Lung (tissue), 12 donors: Measurements from ENCODE around the gene CDK5R2. TPM values are rescaled to one million over a fixed set of nuclear protein-coding genes. Genes with fewer than 3 reads are reported as not detected.

ENCODE experiments used
- ATAC-seq: fragments of 200-7000 bp; cut with Tn5 transposase; one replicate; pipeline ENCODE4 v1.9.1; 2020; ENCODE audit warnings: moderate number of reproducible peaks; ENCODE audit not compliant: insufficient read depth, low FRiP score
- DNase-seq, 3 donors: peaks; one replicate each; pipeline ENCODE4 v3.0.0-alpha.2; 2013 to 2017
- H3K27ac ChIP-seq, 2 donors: one replicate each; pipeline ENCODE4 v1.5.1; 2013; ENCODE audit warnings: mild to moderate bottlenecking in 2 of 2, moderate library complexity in 2 of 2, control low read depth in 1 of 2, inconsistent platforms in 1 of 2, low read depth in 1 of 2, low read length in 1 of 2
- H3K27me3 ChIP-seq, 3 donors: one replicate each; pipeline ENCODE4 v1.5.1; 2013; ENCODE audit warnings: low read length in 2 of 3; ENCODE audit not compliant: control insufficient read depth in 3 of 3, insufficient read depth in 3 of 3
- H3K36me3 ChIP-seq, 4 donors: one replicate each; pipeline ENCODE4 v1.5.1; 2013; ENCODE audit warnings: low read length in 4 of 4, mild to moderate bottlenecking in 1 of 4, moderate library complexity in 1 of 4; ENCODE audit not compliant: control insufficient read depth in 4 of 4, insufficient read depth in 4 of 4
- H3K4me1 ChIP-seq, 5 donors: one replicate each; pipeline ENCODE4 v1.5.1; 2013; ENCODE audit warnings: low read length in 5 of 5, mild to moderate bottlenecking in 2 of 5, moderate library complexity in 1 of 5; ENCODE audit not compliant: control insufficient read depth in 5 of 5, insufficient read depth in 5 of 5
- H3K4me3 ChIP-seq: one replicate; pipeline ENCODE4 v1.5.1; 2013; ENCODE audit warnings: mild to moderate bottlenecking, control low read depth, moderate library complexity
- H3K9ac ChIP-seq, 2 donors: one replicate each; pipeline ENCODE4 v1.5.1; 2013; ENCODE audit warnings: low read length in 2 of 2, control low read depth in 1 of 2; ENCODE audit not compliant: insufficient read depth in 1 of 2
- H3K9me3 ChIP-seq, 4 donors: one replicate each; pipeline ENCODE4 v1.5.1; 2013; ENCODE audit warnings: low read length in 3 of 4, mild to moderate bottlenecking in 1 of 4, moderate library complexity in 1 of 4; ENCODE audit not compliant: control insufficient read depth in 4 of 4, insufficient read depth in 3 of 4
- WGBS, 2 donors: extraction: QIAGEN DNeasy Blood & Tissue Kit; methylation state at CpG; one replicate each; pipeline ENCODE4 v1.1.7; 2013; 5-methylcytosine and 5-hydroxymethylcytosine counted together
- polyA plus RNA-seq, 2 donors: library from polyadenylated mRNA; stranded (reverse); fragments of 200-250 nt; gene quantifications; one replicate each; pipeline ENCODE4 v1.2.1, GENCODE V29; 2013
- total RNA-seq, 2 donors: library from RNA; depleted of rRNA in 1 of 2; stranded (reverse); fragments of >200 nt in 1 of 2; gene quantifications; one replicate each; pipeline ENCODE4 v1.2.1, GENCODE V29; 2014 to 2021
- TF ChIP-seq, protein P1 (sequence below): IDR thresholded peaks from 2 replicates; pipeline ENCODE4 v1.5.1; 2012; ENCODE audit warnings: mild to moderate bottlenecking; ENCODE audit errors: control extremely low read depth, extremely low read depth
- donor health status: control.
- donor health status: control.
- donor health status: Bipolar disorder and iron deficiency.
- donor health status: healthy.
- donor health status: DM: yes; HTN: yes; CAD: no.

Gene CDK5R2
- total and polyA plus RNA-seq, 4 donors, result 0.03 to 0.17 (median 0.08) TPM; not detected in 1

DNA sequence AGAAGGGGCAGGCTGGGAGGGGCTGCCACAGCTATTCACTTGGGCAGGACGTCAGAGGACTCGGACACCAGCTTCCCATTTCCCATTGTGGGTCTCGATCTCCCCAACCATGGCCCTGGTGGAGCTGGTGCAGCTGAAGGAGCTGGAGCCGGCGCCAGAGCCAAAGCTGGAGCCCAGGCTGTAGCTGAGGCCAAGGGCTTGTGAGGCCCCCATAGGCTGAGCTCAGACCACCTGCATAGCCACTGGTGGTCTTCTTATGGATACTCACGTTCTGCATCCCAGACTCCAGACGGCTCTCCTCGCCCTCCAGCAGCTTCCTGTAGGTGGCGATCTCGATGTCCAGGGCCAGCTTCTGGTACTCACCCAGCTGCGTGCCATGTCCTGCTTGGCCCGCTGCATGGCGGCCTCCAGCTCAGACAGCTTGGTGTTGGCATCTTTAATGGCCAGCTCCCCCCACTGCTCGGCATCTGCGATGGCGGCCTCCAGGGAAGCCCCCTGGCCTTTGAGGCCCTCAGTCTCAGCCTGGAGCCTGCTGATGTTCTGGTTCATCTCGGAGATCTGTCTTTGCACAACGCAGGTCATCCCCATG is 6.0 kb upstream of the CDK5R2 start:
- Histone ChIP-seq H3K27ac (no peak overlapping the region), H3K4me1 (no peaks in the 10 kb centered on the region), H3K9me3 (peaks cover 0 to 4% (median under 1%) of the 10 kb centered on the region in 4 donors), H3K36me3 (no peaks in the 10 kb centered on the region), H3K4me3 (no peak overlapping the region), H3K27me3 (peaks cover under 1 to 27% (median 4%) of the 10 kb centered on the region in 3 donors), H3K9ac (no peak overlapping the region)
- 68 to 69% methylated on average over 18 of the region's 18 CpGs for WGBS, 2 donors
- TF ChIP-seq, protein P1, sequence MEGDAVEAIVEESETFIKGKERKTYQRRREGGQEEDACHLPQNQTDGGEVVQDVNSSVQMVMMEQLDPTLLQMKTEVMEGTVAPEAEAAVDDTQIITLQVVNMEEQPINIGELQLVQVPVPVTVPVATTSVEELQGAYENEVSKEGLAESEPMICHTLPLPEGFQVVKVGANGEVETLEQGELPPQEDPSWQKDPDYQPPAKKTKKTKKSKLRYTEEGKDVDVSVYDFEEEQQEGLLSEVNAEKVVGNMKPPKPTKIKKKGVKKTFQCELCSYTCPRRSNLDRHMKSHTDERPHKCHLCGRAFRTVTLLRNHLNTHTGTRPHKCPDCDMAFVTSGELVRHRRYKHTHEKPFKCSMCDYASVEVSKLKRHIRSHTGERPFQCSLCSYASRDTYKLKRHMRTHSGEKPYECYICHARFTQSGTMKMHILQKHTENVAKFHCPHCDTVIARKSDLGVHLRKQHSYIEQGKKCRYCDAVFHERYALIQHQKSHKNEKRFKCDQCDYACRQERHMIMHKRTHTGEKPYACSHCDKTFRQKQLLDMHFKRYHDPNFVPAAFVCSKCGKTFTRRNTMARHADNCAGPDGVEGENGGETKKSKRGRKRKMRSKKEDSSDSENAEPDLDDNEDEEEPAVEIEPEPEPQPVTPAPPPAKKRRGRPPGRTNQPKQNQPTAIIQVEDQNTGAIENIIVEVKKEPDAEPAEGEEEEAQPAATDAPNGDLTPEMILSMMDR, result no peak
- DNase-seq (no peak), ATAC-seq (no peak)

DNA sequence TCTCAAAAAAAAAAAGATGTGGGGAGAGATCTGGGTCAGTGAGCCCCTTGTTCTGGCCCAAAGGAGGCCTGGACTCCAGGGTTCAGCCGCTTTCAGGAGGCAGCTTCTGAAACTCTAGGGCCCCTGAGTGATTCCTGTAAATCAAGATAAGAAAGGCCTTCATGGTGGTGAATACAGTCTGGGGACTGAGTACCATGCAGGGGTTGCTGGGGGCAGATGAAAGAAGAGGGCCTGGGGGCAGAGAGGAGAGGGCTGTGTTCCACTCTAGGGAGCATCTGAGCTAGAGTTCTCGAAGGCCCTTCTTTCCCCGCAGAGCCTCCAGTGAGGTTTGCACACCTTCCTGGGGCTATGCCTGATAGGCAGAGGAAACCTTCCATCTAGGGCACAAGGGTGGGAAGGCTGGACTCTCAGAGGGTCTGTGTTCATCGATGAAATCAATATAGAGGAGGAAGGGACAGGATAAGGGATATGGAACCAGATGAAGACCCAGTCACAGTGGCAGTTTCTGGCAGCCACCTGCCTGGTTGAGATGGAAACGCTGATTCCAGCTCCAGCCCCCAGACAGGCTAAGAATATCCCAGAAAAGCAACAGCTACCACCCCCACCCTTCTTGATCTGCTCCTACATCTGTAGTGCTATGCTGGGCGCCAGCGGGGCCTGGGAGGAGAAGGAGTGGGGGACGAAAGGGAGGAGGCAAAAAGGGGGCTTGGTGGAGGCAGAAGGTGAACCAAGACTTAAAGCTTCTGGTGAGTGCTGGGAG is 4.7 kb upstream of the CDK5R2 start:
- TF ChIP-seq, protein P1, result no peak
- DNase-seq (no peak), ATAC-seq (no peak)
- H3K36me3 ChIP-seq, result no peaks in the 10 kb centered on the region
- H3K9me3 ChIP-seq, result peaks cover 0 to 4% (median under 1%) of the 10 kb centered on the region in 4 donors
- no peak overlapping the region for H3K27ac ChIP-seq
- WGBS, 2 donors, result 80 to 81% methylated on average over 8 of the region's 8 CpGs
- peaks cover 0 to 5% (median 0%) of the 10 kb centered on the region in 5 donors for H3K4me1 ChIP-seq
- no peak overlapping the region for H3K9ac ChIP-seq
- H3K4me3 ChIP-seq, result no peak overlapping the region
- H3K27me3 ChIP-seq, result peaks cover 4 to 36% (median 13%) of the 10 kb centered on the region in 3 donors

DNA sequence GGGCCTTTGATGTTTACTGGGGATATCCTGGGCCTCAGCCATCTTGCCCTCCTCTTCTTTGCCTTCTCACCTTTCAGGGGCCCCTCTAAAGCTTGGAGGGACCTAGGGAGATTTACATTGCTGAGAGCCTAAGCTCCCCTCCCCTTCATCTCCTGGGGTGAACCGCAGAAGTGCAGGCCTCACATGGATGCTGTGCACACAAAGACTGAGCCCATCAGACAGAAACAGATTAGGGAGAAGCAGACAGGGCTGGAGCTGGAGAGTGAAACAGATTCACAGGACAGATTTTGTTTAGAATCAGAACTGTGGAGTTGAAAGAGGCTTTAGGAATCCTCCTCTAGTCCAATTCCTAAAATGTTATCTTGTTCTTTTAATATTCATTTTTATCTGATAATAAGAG is 3.4 kb upstream of the CDK5R2 start:
- Histone ChIP-seq H3K4me1 (peaks cover 0 to 7% (median 3%) of the 10 kb centered on the region in 5 donors), H3K9ac (no peak overlapping the region), H3K4me3 (no peak overlapping the region), H3K36me3 (no peaks in the 10 kb centered on the region), H3K9me3 (peaks cover 0 to 3% (median under 1%) of the 10 kb centered on the region in 4 donors), H3K27ac (no peak overlapping the region), H3K27me3 (peaks cover 11 to 43% (median 17%) of the 10 kb centered on the region in 3 donors)
- ATAC-seq (no peak), DNase-seq (no peak)
- 32 to 69% methylated on average over 1 of the region's 1 CpG for WGBS, 2 donors
- TF ChIP-seq, protein P1, result no peak
